Stomach (tissue), 4 donors: Measurements from ENCODE around the gene SAMD8.

Source experiments
- CTCF ChIP-seq, 7 experiments: fragments of 450-650 bp in 4 of 7; fragments of 200-600 bp in 3 of 7; sonication (generic) in 3 of 7; IDR thresholded peaks; one replicate each; pipeline ENCODE4 v1.5.1; 2016 to 2019; ENCODE audit warnings: antibody characterized with exemption in 7 of 7, control low read depth in 2 of 7, mild to moderate bottlenecking in 1 of 7
- POLR2A ChIP-seq, 4 donors: fragments of 450-650 bp; IDR thresholded peaks; one replicate each; pipeline ENCODE4 v1.6.1; 2016; ENCODE audit warnings: antibody characterized with exemption in 4 of 4, control low read depth in 2 of 4, mild to moderate bottlenecking in 1 of 4, moderate library complexity in 1 of 4

DNA sequence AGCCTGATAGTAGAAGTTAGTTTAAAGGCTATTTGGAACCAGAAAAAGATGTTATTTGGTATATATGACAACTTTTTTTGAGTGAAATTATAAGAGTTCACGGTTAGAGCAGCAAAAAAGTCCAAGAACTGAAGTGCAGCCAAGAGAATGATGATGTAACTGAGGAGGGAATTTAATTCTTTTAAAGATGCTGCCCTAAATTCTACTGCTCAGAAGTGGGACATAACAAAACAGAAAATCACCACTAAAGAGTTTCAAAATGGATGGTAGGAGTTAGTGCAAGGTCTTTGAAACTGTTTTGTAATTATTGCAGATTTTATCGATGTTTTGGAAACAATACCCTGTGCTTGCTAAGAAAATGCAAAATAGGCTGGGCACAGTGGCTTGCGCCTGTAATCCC lies 6.5 kb downstream of the SAMD8 start:
- TF ChIP-seq CTCF (IDR thresholded peaks at IDR 0.05) = no peak
- TF ChIP-seq POLR2A (IDR thresholded peaks at IDR 0.05) = no peak
